Measurements from ENCODE around the gene CFI.

CFI gene

DNA sequence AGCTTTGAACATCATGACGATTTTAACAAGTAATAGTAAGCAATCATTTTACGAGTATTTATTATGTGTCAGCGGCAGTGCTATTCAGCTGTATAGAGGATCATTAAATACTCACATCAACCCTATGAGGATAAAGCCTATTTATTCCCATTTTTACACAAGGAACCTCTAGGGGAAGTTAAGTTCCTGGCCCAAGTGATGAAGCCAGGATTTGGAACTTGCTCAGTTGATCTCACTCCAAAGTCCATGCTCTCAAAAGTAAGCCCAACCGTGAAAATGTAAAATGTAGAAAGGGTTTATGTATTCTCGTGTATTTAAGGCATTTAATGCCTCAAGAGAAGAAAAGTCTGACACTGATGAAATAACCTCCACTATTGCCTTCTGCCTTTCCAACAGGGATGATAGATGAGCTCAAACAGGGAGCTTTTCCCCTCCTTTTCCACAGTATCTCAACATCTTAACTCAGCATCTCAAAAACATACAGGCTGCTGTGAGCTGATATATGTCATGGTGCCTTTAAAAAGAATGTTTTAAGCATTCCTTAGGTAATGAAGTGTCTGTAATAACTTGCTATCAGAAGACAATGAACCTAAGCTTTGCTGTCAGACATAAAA lies 36.9 kb downstream of the CFI start:
- in situ Hi-C loops (cut with MboI; ENCODE audit: low sequenced_read_pairs, unreplicated experiment): no loop called here
- TF ChIP-seq, protein P1, sequence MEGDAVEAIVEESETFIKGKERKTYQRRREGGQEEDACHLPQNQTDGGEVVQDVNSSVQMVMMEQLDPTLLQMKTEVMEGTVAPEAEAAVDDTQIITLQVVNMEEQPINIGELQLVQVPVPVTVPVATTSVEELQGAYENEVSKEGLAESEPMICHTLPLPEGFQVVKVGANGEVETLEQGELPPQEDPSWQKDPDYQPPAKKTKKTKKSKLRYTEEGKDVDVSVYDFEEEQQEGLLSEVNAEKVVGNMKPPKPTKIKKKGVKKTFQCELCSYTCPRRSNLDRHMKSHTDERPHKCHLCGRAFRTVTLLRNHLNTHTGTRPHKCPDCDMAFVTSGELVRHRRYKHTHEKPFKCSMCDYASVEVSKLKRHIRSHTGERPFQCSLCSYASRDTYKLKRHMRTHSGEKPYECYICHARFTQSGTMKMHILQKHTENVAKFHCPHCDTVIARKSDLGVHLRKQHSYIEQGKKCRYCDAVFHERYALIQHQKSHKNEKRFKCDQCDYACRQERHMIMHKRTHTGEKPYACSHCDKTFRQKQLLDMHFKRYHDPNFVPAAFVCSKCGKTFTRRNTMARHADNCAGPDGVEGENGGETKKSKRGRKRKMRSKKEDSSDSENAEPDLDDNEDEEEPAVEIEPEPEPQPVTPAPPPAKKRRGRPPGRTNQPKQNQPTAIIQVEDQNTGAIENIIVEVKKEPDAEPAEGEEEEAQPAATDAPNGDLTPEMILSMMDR (IDR thresholded peaks at IDR 0.05; ENCODE audit: borderline replicate concordance, control extremely low read depth, extremely low read depth, insufficient read depth, missing control alignments): no peak

DNA sequence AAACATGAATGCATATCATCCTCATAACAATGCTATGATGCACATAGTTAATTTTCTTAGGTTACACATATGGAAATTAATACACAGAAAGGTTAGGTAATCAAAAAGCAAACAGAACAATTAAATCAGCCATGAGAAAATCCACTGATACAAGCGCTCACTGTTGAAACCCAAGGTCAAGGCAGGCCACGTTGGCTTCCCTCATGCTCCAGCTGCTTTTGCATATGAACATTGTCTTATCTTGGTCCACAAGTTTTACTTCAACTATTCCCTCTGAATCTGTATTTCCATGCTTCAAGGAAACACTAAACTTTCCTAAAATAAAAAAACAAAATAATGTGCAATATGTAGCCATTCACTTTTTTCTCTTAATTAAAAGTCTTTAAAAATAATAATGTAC lies 37.4 kb downstream of the CFI start:
- DNase-seq (ENCODE audit: low spot score): no peak
- in situ Hi-C loops (cut with MboI; ENCODE audit: low sequenced_read_pairs, unreplicated experiment): no loop called here
- TF ChIP-seq, protein P1 (IDR thresholded peaks at IDR 0.05; ENCODE audit: borderline replicate concordance, control extremely low read depth, extremely low read depth, insufficient read depth, missing control alignments): no peak

More for the DNA sequence above, 36.9 kb downstream of the CFI start:
- DNase-seq (ENCODE audit: low spot score): no peak

DNA sequence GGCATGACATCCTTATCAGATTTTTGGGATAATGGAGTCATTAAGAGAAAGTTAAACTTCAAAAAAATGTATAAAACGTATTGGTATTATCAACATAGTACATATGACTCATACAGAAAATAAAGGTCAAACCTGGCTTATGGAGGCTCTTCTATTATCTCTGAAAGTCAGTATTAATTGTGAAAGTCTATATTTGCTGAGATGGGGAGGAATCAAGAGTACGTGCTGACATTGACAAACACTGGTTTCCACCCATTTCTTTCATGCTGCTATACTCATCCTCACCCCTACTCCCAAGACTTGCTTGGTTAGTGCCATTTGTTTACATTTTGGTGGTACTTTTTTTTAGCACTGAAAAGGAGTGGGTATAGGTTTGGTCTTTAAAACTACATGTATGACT lies 41.1 kb downstream of the CFI start:
- TF ChIP-seq, protein P1 (IDR thresholded peaks at IDR 0.05; ENCODE audit: borderline replicate concordance, control extremely low read depth, extremely low read depth, insufficient read depth, missing control alignments): no peak
- in situ Hi-C loops (cut with MboI; ENCODE audit: low sequenced_read_pairs, unreplicated experiment): no loop called here
- no peak for DNase-seq (ENCODE audit: low spot score)

DNA sequence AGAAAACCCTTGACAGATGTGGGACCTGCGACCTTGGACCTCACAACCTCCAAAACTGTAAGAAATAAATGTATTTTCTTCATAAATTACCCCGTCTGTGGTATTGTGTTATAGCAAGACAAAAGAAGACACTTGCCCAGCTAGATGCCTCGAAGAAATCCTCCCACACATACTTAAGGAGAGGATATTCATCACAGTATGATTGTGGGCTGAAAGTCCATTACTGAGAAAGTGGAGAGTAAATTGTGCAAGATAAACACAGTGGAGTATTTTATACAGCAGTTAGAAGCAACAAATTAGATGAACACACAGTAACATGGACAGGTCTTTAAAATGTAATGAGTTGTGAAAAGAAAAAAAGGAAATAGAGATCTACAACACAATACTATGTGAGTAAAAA lies 46.1 kb downstream of the CFI start:
- no peak for DNase-seq (ENCODE audit: low spot score)
- TF ChIP-seq, protein P1 (IDR thresholded peaks at IDR 0.05; ENCODE audit: borderline replicate concordance, control extremely low read depth, extremely low read depth, insufficient read depth, missing control alignments): no peak
- in situ Hi-C loops (cut with MboI; ENCODE audit: low sequenced_read_pairs, unreplicated experiment): no loop called here

DNA sequence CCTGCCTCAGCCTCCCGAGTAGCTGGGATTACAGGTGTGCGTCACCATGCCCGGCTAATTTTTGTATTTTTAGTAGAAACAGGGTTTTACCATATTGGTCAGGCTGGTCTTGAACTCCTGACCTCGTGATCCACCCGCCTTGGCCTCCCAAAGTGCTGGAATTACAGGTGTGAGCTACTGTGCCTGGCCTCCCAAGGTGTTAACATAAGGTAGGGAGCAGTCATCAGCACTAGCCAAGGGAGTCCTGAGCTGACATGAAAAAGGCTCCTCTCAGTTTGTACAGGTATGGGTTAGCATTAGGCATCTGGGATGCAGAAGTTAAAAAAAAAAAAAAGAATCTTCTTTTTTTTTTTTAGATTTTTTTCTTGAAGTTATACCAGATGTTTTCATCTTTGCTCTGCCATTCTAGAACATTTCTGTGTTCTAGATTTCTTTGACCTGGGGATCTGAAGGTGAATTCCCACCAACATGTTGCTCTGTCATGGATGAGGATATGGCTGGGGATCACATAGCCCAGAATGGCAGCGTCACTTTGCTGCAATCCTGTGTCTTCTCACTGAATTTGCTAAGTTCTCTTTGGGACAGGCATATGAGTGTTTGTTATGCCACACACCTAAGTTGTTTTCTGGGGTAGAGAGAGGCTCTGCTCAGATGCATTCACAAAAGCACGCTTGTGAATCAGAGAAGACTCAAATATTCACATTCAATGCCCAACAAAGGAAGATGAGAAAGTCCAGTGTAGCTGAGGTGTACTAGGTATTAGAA lies 47.5 kb downstream of the CFI start:
- TF ChIP-seq, protein P1 (IDR thresholded peaks at IDR 0.05; ENCODE audit: borderline replicate concordance, control extremely low read depth, extremely low read depth, insufficient read depth, missing control alignments): no peak
- in situ Hi-C loops (cut with MboI; ENCODE audit: low sequenced_read_pairs, unreplicated experiment): no loop called here
- DNase-seq (ENCODE audit: low spot score): no peak

DNA sequence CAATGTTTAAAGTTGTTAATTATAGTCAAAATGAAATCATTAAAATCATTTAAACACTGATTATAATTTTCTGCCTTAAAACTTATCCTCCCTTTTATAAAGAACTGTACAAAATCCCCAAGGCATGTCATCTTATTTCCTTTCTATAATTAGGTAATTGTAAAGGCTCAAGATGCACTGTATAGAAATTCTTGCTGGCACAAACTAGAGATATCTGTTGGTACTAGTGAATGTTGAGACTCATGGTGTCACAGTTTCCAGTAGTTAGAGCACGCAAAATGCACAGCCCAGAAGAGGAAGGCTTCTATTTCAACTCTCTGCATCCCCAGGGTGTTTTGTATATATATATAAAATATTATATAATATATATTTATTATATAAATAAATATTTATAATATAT lies 49.3 kb downstream of the CFI start:
- DNase-seq (ENCODE audit: low spot score): no peak
- TF ChIP-seq, protein P1 (IDR thresholded peaks at IDR 0.05; ENCODE audit: borderline replicate concordance, control extremely low read depth, extremely low read depth, insufficient read depth, missing control alignments): no peak
- in situ Hi-C loops (cut with MboI; ENCODE audit: low sequenced_read_pairs, unreplicated experiment): no loop called here
